Activated T-cell treated with anti-CD3 and anti-CD28 coated beads, Interleukin-2, amount 50 U/mL, for 24 hours (primary cell): Measurements from ENCODE around the gene DLST.
"Not testable (repeated sequence)": the region's sequence is repeated elsewhere in the genome, so short reads cannot be mapped to it uniquely, and the experiment has no call there.

ENCODE experiments used
- DNase-seq: peaks from one replicate; pipeline ENCODE4 v3.0.0-alpha.2; 2020
- H3K27ac Mint-ChIP-seq: 2 replicates; pipeline ENCODE4 v1.8.0; 2020; ENCODE audit warnings: mild to moderate bottlenecking, mixed read lengths
- H3K27me3 Mint-ChIP-seq: 2 replicates; pipeline ENCODE4 v1.8.0; 2020; ENCODE audit warnings: mixed read lengths
- H3K36me3 Mint-ChIP-seq: 2 replicates; pipeline ENCODE4 v1.8.0; 2020; ENCODE audit warnings: low read depth, mixed read lengths
- H3K4me1 Mint-ChIP-seq: 2 replicates; pipeline ENCODE4 v1.8.0; 2020; ENCODE audit warnings: low read depth, mixed read lengths
- H3K4me3 Mint-ChIP-seq: 2 replicates; pipeline ENCODE4 v1.8.0; 2020; ENCODE audit warnings: mild to moderate bottlenecking, moderate library complexity, mixed read lengths
- H3K9me3 Mint-ChIP-seq: 2 replicates; pipeline ENCODE4 v1.8.0; 2020; ENCODE audit warnings: mixed read lengths

The DLST gene

DNA sequence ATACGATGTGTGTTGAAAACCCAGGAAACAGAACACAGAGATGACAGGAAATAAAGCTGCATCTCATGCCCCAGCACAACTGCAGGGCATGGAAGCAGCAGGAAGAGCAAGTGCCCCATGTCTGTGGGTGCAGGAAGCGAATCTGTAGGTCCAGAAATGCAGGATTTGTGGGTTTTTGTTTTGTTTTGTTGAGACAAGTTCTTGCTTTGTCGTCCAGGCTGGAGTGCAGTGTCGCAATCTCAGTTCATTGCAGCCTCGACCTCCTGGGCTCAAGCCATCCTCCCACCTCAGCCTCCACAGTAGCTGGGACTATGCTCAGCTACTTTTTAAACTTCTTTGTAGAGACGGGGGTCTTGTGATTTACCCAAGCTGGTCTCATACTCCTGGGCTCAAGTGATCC, 47.5 kb downstream of the DLST start:
- no peaks in the 10 kb centered on the region for H3K9me3 Mint-ChIP-seq
- no peaks in the 10 kb centered on the region for H3K36me3 Mint-ChIP-seq
- no peak overlapping the region for H3K27ac Mint-ChIP-seq
- no peak overlapping the region for H3K4me3 Mint-ChIP-seq
- no peaks in the 10 kb centered on the region for H3K27me3 Mint-ChIP-seq
- peaks cover 6% of the 10 kb centered on the region for H3K4me1 Mint-ChIP-seq
- DNase-seq = no peak

DNA sequence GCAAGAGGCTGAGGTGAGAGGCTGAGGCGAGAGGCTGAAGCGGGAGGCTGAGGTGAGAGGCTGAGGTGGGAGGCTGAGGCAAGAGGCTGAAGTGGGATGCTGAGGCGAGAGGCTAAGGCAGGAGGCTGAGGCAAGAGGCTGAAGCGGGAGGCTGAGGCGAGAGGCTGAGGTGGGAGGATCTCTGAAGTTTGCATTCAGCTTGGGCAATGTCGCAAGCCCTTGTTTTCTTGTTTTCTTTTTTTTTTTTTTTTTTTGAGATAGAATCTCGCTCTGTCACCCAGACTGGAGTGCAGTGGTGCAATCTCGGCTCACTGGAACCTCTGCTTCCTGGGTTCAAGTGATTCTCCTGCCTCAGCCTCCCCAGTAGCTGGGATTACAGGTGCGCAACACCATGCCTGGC, 50.0 kb downstream of the DLST start:
- H3K27ac Mint-ChIP-seq, H3K4me1 Mint-ChIP-seq, H3K4me3 Mint-ChIP-seq, H3K36me3 Mint-ChIP-seq, H3K9me3 Mint-ChIP-seq, H3K27me3 Mint-ChIP-seq, DNase-seq: not testable (repeated sequence)

GRCh38 chr14:74932401-74932901, 50.7 kb downstream of the DLST start:
- H3K27me3 Mint-ChIP-seq = no peaks in the 10 kb centered on the region
- peak overlapping the region; percentile 5 for H3K27ac Mint-ChIP-seq
- H3K4me3 Mint-ChIP-seq = no peak overlapping the region
- no peak for DNase-seq
- no peaks in the 10 kb centered on the region for H3K36me3 Mint-ChIP-seq
- H3K9me3 Mint-ChIP-seq = no peaks in the 10 kb centered on the region
- H3K4me1 Mint-ChIP-seq = peaks cover 15% of the 10 kb centered on the region

- not testable (repeated sequence) for H3K27me3 Mint-ChIP-seq, H3K9me3 Mint-ChIP-seq, H3K27ac Mint-ChIP-seq, H3K36me3 Mint-ChIP-seq, DNase-seq, H3K4me3 Mint-ChIP-seq
- H3K4me1 Mint-ChIP-seq = peaks cover 18% of the 10 kb centered on the region
These were observed 51.2 kb downstream of the DLST start for GRCh38 chr14:74932936-74933335.

- no peaks in the 10 kb centered on the region for H3K27me3 Mint-ChIP-seq
- no peak for DNase-seq
- H3K27ac Mint-ChIP-seq = no peak overlapping the region
These were observed 52.3 kb downstream of the DLST start for GRCh38 chr14:74934041-74934440.

DNA sequence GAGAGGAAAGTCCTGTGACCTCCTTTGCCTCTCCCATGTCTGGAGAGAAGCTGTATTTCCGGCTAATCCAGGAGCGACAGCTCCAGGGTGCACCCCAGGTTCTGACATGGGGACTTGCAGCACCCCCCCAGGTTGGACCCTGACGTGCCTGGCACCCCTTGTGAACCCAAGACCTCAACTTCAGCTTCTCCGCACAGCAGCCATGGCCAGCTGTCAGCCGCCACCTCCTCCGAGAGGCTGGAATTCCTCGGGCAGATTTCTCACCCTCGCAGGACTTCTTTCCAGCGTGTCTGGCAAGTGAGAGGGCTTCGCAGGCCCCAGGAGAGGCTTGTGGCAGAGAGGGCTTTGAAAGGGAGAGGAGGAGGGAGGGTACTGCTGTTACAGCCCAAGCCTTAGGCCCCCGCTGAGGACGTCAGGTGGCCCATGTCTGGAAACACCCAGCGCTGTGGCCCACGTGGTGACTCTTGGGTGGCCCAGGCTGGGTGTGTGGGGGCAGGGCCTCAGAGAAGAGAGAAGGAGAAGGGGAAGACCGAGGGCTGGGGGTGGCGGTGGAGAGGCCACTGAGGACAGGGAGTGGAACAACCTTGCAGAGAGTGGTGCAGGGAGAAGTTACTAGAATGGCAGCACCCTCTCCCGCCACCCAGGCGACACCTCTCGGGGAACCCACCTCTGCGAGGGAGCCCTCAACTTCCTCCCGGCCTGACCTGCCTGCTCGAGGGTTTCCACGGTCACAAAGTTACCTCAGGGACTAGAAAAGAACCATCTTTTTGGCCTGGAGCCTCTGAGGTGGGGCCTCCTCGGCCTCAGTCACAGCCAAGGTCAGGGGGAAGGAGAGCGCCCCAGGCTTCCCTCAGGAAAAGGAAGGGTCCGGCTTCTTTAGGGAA, 53.0 kb downstream of the DLST start:
- Mint-ChIP-seq H3K4me3 (no peak overlapping the region), H3K27ac (no peak overlapping the region), H3K27me3 (no peaks in the 10 kb centered on the region), H3K4me1 (peaks cover 19% of the 10 kb centered on the region), H3K36me3 (no peaks in the 10 kb centered on the region), H3K9me3 (no peaks in the 10 kb centered on the region)
- DNase-seq = no peak

More at GRCh38 chr14:74934041-74934440, 52.3 kb downstream of the DLST start:
- Mint-ChIP-seq H3K4me1 (peaks cover 19% of the 10 kb centered on the region), H3K4me3 (no peak overlapping the region), H3K9me3 (no peaks in the 10 kb centered on the region), H3K36me3 (no peaks in the 10 kb centered on the region)

DNA sequence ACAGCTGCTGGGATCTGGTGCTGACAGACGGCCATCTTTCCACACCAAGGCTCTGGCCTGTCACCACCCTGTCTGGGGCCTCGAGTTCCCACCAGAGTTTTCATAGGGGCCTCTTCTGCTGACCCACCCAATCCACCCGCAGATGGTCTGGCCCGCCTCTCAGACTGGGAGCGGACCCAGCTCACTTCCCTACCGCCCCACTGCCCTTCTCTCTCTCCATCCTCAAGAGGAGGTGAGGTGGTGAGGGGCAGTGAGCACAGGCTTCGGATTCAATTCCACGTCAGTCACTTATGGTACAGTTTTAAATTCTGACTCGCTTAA, 53.6 kb downstream of the DLST start:
- H3K27ac Mint-ChIP-seq = no peak overlapping the region
- H3K9me3 Mint-ChIP-seq = no peaks in the 10 kb centered on the region
- H3K27me3 Mint-ChIP-seq = no peaks in the 10 kb centered on the region
- no peak for DNase-seq
- no peak overlapping the region for H3K4me3 Mint-ChIP-seq
- H3K36me3 Mint-ChIP-seq = no peaks in the 10 kb centered on the region
- peaks cover 23% of the 10 kb centered on the region for H3K4me1 Mint-ChIP-seq

DNA sequence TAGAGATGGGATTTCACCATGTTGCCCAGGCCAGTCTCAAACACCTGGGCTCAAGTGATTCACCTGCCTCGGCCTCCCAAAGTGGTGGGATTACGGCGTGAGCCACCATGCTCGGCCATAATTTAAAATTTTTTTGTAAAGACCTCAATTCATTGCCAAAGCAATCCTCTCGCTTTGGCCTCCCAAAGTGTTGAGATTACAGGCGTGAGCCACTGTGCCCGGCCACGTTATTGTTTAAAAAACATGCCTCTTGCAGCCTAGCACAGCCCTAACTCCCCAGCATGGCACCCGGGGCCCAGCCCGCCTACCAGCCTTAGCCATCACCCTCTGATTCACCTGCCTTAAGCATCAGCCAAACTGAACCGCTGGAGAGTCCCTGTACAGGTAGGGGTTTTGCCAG, 54.4 kb downstream of the DLST start:
- H3K27ac Mint-ChIP-seq = no peak overlapping the region
- H3K4me3 Mint-ChIP-seq = no peak overlapping the region
- peaks cover 24% of the 10 kb centered on the region for H3K4me1 Mint-ChIP-seq
- no peaks in the 10 kb centered on the region for H3K27me3 Mint-ChIP-seq
- H3K36me3 Mint-ChIP-seq = no peaks in the 10 kb centered on the region
- DNase-seq = no peak
- H3K9me3 Mint-ChIP-seq = no peaks in the 10 kb centered on the region

- H3K9me3 Mint-ChIP-seq = no peaks in the 10 kb centered on the region
- H3K27ac Mint-ChIP-seq = no peak overlapping the region
- no peaks in the 10 kb centered on the region for H3K36me3 Mint-ChIP-seq
- no peak for DNase-seq
- peaks cover 30% of the 10 kb centered on the region for H3K4me1 Mint-ChIP-seq
- H3K4me3 Mint-ChIP-seq = no peak overlapping the region
- H3K27me3 Mint-ChIP-seq = no peaks in the 10 kb centered on the region
These were observed 55.0 kb downstream of the DLST start for GRCh38 chr14:74936731-74937130.

DNA sequence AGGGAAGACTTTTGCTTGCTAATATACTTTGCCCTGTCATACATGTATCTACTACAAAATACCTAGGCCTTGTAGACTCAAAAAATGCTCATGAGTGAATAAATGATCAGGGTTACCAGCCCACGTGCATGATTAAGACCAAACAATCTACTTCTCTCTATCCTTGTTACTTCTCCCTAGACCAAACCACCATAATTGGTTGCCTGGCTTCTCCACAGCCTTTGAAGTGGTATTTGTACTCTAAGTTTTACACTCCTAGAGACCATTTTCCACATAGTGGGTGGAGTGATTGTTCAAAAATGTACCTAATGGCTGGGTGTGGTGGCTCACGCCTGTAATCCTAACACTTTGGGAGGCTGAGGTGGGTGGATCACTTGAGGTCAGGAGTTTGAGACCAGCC, 55.5 kb downstream of the DLST start:
- H3K36me3 Mint-ChIP-seq = no peaks in the 10 kb centered on the region
- no peak overlapping the region for H3K27ac Mint-ChIP-seq
- H3K27me3 Mint-ChIP-seq = no peaks in the 10 kb centered on the region
- DNase-seq = no peak
- H3K9me3 Mint-ChIP-seq = no peaks in the 10 kb centered on the region
- no peak overlapping the region for H3K4me3 Mint-ChIP-seq
- peaks cover 34% of the 10 kb centered on the region for H3K4me1 Mint-ChIP-seq

GRCh38 chr14:74938531-74939495, 57.1 kb downstream of the DLST start:
- no peak overlapping the region for H3K4me3 Mint-ChIP-seq
- peaks cover 40% of the 10 kb centered on the region for H3K4me1 Mint-ChIP-seq
- DNase-seq = no peak
- no peaks in the 10 kb centered on the region for H3K36me3 Mint-ChIP-seq
- H3K27ac Mint-ChIP-seq = no peak overlapping the region
- no peaks in the 10 kb centered on the region for H3K9me3 Mint-ChIP-seq
- H3K27me3 Mint-ChIP-seq = no peaks in the 10 kb centered on the region

GRCh38 chr14:74940956-74941565, 59.3 kb downstream of the DLST start:
- Mint-ChIP-seq H3K27me3 (no peaks in the 10 kb centered on the region), H3K4me3 (peak overlapping the region; percentile 71), H3K9me3 (no peaks in the 10 kb centered on the region), H3K27ac (peak overlapping the region; percentile 81), H3K4me1 (peaks cover 40% of the 10 kb centered on the region), H3K36me3 (no peaks in the 10 kb centered on the region)
- no peak for DNase-seq

DNA sequence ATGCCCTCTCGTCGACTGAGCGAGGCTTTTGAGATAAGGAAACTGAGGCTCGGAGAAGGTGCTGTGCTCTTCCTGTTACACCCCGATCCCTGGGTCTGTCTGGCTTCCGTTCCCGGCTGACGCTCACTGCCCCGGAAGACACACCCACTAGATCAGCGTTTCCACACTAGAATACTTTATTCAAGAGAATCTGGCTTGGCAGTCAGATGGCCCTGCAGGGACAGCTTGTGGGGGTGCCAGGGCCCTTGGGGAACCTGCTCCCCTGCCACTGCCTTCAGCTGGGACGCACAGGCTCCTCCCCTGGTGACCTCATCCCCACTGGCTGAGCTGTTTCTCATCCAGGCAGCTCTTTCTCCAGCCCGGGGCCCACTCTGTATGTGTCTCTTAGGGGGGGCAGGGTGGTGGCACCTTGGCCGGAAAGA, 60.0 kb downstream of the DLST start:
- H3K27me3 Mint-ChIP-seq = no peaks in the 10 kb centered on the region
- H3K4me1 Mint-ChIP-seq = peaks cover 42% of the 10 kb centered on the region
- H3K36me3 Mint-ChIP-seq = no peaks in the 10 kb centered on the region
- H3K27ac Mint-ChIP-seq = peak overlapping the region; percentile 81
- H3K4me3 Mint-ChIP-seq = peak overlapping the region; percentile 71
- DNase-seq = peak; percentile 78
- no peaks in the 10 kb centered on the region for H3K9me3 Mint-ChIP-seq

DNA sequence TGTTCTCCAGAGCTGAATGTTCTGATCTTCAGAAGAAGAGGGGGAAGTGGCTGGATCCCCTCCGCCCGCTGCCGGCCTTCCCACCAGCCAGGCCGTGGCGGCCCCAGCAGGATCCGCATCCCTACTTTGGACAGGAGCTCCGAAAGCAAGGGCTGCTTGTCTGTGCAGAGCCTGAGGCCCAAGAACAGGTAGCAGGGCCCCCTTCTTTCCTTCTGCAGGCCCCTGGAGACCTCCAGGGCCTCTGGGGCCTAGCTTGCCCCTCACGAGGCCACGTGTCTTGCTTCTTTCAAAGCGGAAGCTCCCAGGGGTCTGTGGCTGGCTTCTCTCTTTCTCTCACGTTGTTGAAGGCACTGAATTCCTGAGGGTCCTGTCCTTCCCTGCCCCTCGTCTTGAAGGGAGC, 60.5 kb downstream of the DLST start:
- H3K4me1 Mint-ChIP-seq = peaks cover 37% of the 10 kb centered on the region
- no peaks in the 10 kb centered on the region for H3K9me3 Mint-ChIP-seq
- peak overlapping the region; percentile 81 for H3K27ac Mint-ChIP-seq
- H3K4me3 Mint-ChIP-seq = peak overlapping the region; percentile 71
- no peak for DNase-seq
- no peaks in the 10 kb centered on the region for H3K36me3 Mint-ChIP-seq
- H3K27me3 Mint-ChIP-seq = no peaks in the 10 kb centered on the region
